HepG2 (cell line): ENCODE measurements around the gene RSPH4A. TPM values are rescaled to one million over a fixed set of nuclear protein-coding genes. Genes with fewer than 3 reads are reported as not detected.

Source experiments
- AFF4 ChIP-seq: sonication (generic); formaldehyde crosslinking; IDR thresholded peaks from 2 replicates; pipeline ENCODE4 v1.4.0; 2020; ENCODE audit warnings: missing genetic modification reagents
- EEA1 ChIP-seq: sonication (generic); formaldehyde crosslinking; IDR thresholded peaks from 2 replicates; pipeline ENCODE4 v1.5.1; 2020; ENCODE audit warnings: mild to moderate bottlenecking, missing genetic modification reagents, borderline replicate concordance
- ELK4 ChIP-seq: sonication (generic); formaldehyde crosslinking; IDR thresholded peaks from 2 replicates; pipeline ENCODE4 v1.9.0; 2021; ENCODE audit warnings: missing genetic modification reagents, borderline replicate concordance
- ESRRA ChIP-seq: sonication (generic); formaldehyde crosslinking; IDR thresholded peaks from 2 replicates; pipeline ENCODE4 v1.5.1; 2020; ENCODE audit warnings: mild to moderate bottlenecking, low read depth, missing genetic modification reagents
- FIP1L1 ChIP-seq: fragments of 200-400 bp; formaldehyde crosslinking; IDR thresholded peaks from 2 replicates; pipeline ENCODE4 v1.6.1; 2018; ENCODE audit warnings: low read depth, mild to moderate bottlenecking, low read length, moderate library complexity, borderline replicate concordance; ENCODE audit not compliant: insufficient read depth
- HOXD1 ChIP-seq: sonication (generic); formaldehyde crosslinking; IDR thresholded peaks from 2 replicates; pipeline ENCODE4 v1.5.0; 2020; ENCODE audit warnings: missing genetic modification reagents
- KLF15 ChIP-seq: sonication (generic); formaldehyde crosslinking; IDR thresholded peaks from 2 replicates; pipeline ENCODE4 v1.8.1; 2023; ENCODE audit warnings: borderline replicate concordance, mild to moderate bottlenecking, inconsistent platforms, missing genetic modification reagents, mixed read lengths
- MAF1 ChIP-seq: sonication (generic); formaldehyde crosslinking; IDR thresholded peaks from 2 replicates; pipeline ENCODE4 v1.5.0; 2020; ENCODE audit warnings: missing genetic modification reagents, borderline replicate concordance
- MXD4 ChIP-seq: IDR thresholded peaks from 2 replicates; pipeline ENCODE4 v1.6.1; 2016; ENCODE audit warnings: mild to moderate bottlenecking, missing biosample characterization, missing genetic modification reagents
- NFYC ChIP-seq: IDR thresholded peaks from 2 replicates; pipeline ENCODE4 v1.6.1; 2016; ENCODE audit warnings: missing genetic modification reagents, missing compliant biosample characterization
- PAF1 ChIP-seq: IDR thresholded peaks from 2 replicates; pipeline ENCODE4 v1.6.1; 2016; ENCODE audit warnings: missing genetic modification reagents, missing compliant biosample characterization
- RORA ChIP-seq: sonication (generic); formaldehyde crosslinking; IDR thresholded peaks from 2 replicates; pipeline ENCODE4 v1.5.0; 2020; ENCODE audit warnings: mild to moderate bottlenecking, missing genetic modification reagents, moderate library complexity
- TRIM22 ChIP-seq: fragments of 450-650 bp; IDR thresholded peaks from 2 replicates; pipeline ENCODE4 v1.6.1; 2017
- ZBTB2 ChIP-seq: sonication (generic); formaldehyde crosslinking; IDR thresholded peaks from 2 replicates; pipeline ENCODE4 v1.8.0; 2022; ENCODE audit warnings: low read depth, missing genetic modification reagents
- ZFAT ChIP-seq: sonication (generic); formaldehyde crosslinking; conservative IDR thresholded peaks from 2 replicates; pipeline ENCODE4 v1.8.1; 2023; ENCODE audit warnings: missing genetic modification reagents, inconsistent platforms
- ZFP41 ChIP-seq: sonication (generic); formaldehyde crosslinking; IDR thresholded peaks from 2 replicates; pipeline ENCODE4 v1.4.0; 2020; ENCODE audit warnings: mild to moderate bottlenecking, missing genetic modification reagents, borderline replicate concordance
- ZFP62 ChIP-seq: sonication (generic); formaldehyde crosslinking; IDR thresholded peaks from 2 replicates; pipeline ENCODE4 v1.4.0; 2020; ENCODE audit warnings: missing genetic modification reagents
- ZGPAT ChIP-seq: IDR thresholded peaks from 2 replicates; pipeline ENCODE4 v1.6.1; 2016; ENCODE audit warnings: mild to moderate bottlenecking
- ZNF260 ChIP-seq: sonication (generic); formaldehyde crosslinking; IDR thresholded peaks from 2 replicates; pipeline ENCODE4 v1.4.0; 2020; ENCODE audit warnings: missing genetic modification reagents, low read depth, mild to moderate bottlenecking, borderline replicate concordance
- polyA plus RNA-seq, 8 experiments: library from polyadenylated mRNA; depleted of rRNA in 3 of 8; stranded (reverse) in 7 of 8; unstranded in 1 of 8; fragments of >200 nt; fragmentation: Illumina TruSeq in 4 of 8; extraction: Trizol in 4 of 8; gene quantifications; 2 replicates each; pipeline versions ENCODE4 v1.2.1 to v1.2.3, GENCODE V29; 2011 to 2016; ENCODE audit warnings: low read depth in 4 of 8, missing spikeins in 1 of 8, mixed read lengths in 1 of 8; ENCODE audit not compliant: insufficient read depth in 1 of 8
- total RNA-seq, 5 experiments: library from RNA; depleted of rRNA; stranded (reverse); fragments of >200 nt; fragmentation: Illumina TruSeq; extraction: Trizol; gene quantifications; 2 replicates each; pipeline ENCODE4 v1.2.3, GENCODE V29; 2016; ENCODE audit warnings: low read depth in 1 of 5

Gene RSPH4A
- total and polyA plus RNA-seq, 2 of the 13 experiments (the other 11 are each of a cell fraction or from before 2014, with no cell fraction given): 0.24 to 0.40 TPM

- TF ChIP-seq TRIM22: no peak
- no peak for TF ChIP-seq ZNF260 (CRISPR knock-in tag)
- TF ChIP-seq ZBTB2 (CRISPR knock-in tag): peak; percentile 97
- peak; percentile 39; the same call in 1 of the 2 replicates for TF ChIP-seq NFYC (CRISPR knock-in tag)
- TF ChIP-seq ZFP41 (CRISPR knock-in tag): peak; percentile 75; the same call in 1 of the 2 replicates
- TF ChIP-seq MXD4: peak; percentile 48; the same call in 1 of the 2 replicates
- TF ChIP-seq ZFAT: no peak
- peak; percentile 93 for TF ChIP-seq ZGPAT (CRISPR knock-in tag)
- no peak for TF ChIP-seq RORA (CRISPR knock-in tag)
- peak; percentile 93 for TF ChIP-seq HOXD1
- TF ChIP-seq MAF1: peak; percentile 73; the same call in 1 of the 2 replicates
- no peak for TF ChIP-seq AFF4 (CRISPR knock-in tag)
- TF ChIP-seq KLF15: peak; percentile 57; the same call in 1 of the 2 replicates
- TF ChIP-seq ZFP62: no peak
- peak; percentile 94; the same call in 1 of the 2 replicates for TF ChIP-seq FIP1L1
- TF ChIP-seq ESRRA (CRISPR knock-in tag): 0 out of 2 replicates have a peak, but pooled peaks have one; percentile 47
- no peak for TF ChIP-seq ELK4 (CRISPR knock-in tag)
- no peak for TF ChIP-seq PAF1 (CRISPR knock-in tag)
- TF ChIP-seq EEA1 (CRISPR knock-in tag): peak; percentile 75; the same call in 1 of the 2 replicates
Observed at GRCh38 chr6:116680880-116681672, 64.8 kb downstream of the RSPH4A start, which contains the start of gene KPNA5 (continued).
